Activated CD8-positive, alpha-beta T cell treated with anti-CD3 and anti-CD28 coated beads for 36 hours (primary cell): ENCODE measurements around the gene ANKRD42. TPM values are rescaled to one million over a fixed set of nuclear protein-coding genes. Genes with fewer than 3 reads are reported as not detected.

ENCODE experiments used
- ATAC-seq: fragments of 200-7000 bp; cut with Tn5 transposase; one replicate; pipeline ENCODE4 v1.10.0; 2021; ENCODE audit warnings: mild to moderate bottlenecking, moderate library complexity
- CTCF ChIA-PET: fragments of 350-600 bp; sonication (Branson Sonifier 250); formaldehyde crosslinking; loops from one replicate; lab custom pipeline; 2021; ENCODE audit warnings: antibody characterized with exemption; lab: Charles Lee
- POLR2A ChIA-PET: fragments of 350-600 bp; sonication (Branson Sonifier 250); formaldehyde crosslinking; loops from one replicate; lab custom pipeline; 2021; ENCODE audit warnings: antibody characterized with exemption; lab: Charles Lee
- DNase-seq: peaks from one replicate; pipeline ENCODE4 v3.0.0-alpha.2; 2020
- H3K27ac Mint-ChIP-seq: one replicate; pipeline ENCODE4 v1.8.0; 2021; ENCODE audit warnings: mild to moderate bottlenecking, mixed read lengths
- H3K27me3 Mint-ChIP-seq: one replicate; pipeline ENCODE4 v1.8.0; 2021; ENCODE audit warnings: mixed read lengths
- H3K36me3 Mint-ChIP-seq: one replicate; pipeline ENCODE4 v1.8.0; 2021; ENCODE audit warnings: low read depth, mixed read lengths
- H3K4me1 Mint-ChIP-seq: one replicate; pipeline ENCODE4 v1.8.0; 2021; ENCODE audit warnings: low read depth, mixed read lengths
- H3K4me3 Mint-ChIP-seq: one replicate; pipeline ENCODE4 v1.8.0; 2021; ENCODE audit warnings: mild to moderate bottlenecking, moderate library complexity, mixed read lengths
- H3K9me3 Mint-ChIP-seq: one replicate; pipeline ENCODE4 v1.8.0; 2021; ENCODE audit warnings: mixed read lengths
- CTCF ChIP-seq: fragments of 200-600 bp; IDR thresholded peaks from one replicate; pipeline ENCODE4 v1.8.0; 2022; ENCODE audit warnings: antibody characterized with exemption, mild to moderate bottlenecking
- intact Hi-C: fragments of 100-400 bp; cut with micrococcal nuclease; formaldehyde crosslinking; loops from one replicate; pipeline ENCODE4 v1.10.0; 2022
- total RNA-seq, 2 experiments: library from RNA; stranded (reverse); gene quantifications; one replicate each; pipeline ENCODE4 v1.2.3, GENCODE V29; 2021

ANKRD42 gene
- total RNA-seq, 2 experiments from 2014 or later = 3.8 to 4.7 TPM

DNA sequence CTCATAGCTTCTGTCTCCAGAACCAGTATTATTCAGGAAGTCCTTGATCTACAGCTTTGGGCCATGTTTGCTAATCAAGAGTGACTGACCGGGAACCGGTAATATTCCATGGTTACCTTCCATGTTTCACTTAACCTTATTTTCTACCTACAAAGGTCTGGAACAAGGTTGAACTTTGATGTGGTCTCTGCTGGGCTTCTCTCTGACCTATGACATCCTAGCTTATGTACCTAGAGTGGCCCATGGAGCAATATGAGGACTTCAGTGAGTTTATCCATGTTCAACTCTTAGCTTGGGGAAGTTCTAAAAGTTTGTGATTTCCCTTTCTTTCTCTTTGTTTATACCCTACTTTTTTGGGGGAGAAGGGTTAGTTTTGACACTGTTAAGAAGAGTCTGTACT is 59.4 kb downstream of the ANKRD42 start:
- H3K36me3 Mint-ChIP-seq = peaks cover 2% of the 10 kb centered on the region
- H3K27me3 Mint-ChIP-seq = no peaks in the 10 kb centered on the region
- no peak overlapping the region for H3K27ac Mint-ChIP-seq
- no peak for ATAC-seq
- CTCF ChIA-PET = interaction anchor here (1.2 kb wide), 1 partner anchor 385 kb away, joined by 4 read pairs; no protein-coding TSS in a partner anchor
- no peaks in the 10 kb centered on the region for H3K4me1 Mint-ChIP-seq
- TF ChIP-seq CTCF = no peak
- no peaks in the 10 kb centered on the region for H3K9me3 Mint-ChIP-seq
- POLR2A ChIA-PET = no interaction called here
- intact Hi-C loops = loop anchor here (10.0 kb wide), 1 partner anchor 528 kb away; no protein-coding TSS in a partner anchor
- DNase-seq = no peak
- no peak overlapping the region for H3K4me3 Mint-ChIP-seq

DNA sequence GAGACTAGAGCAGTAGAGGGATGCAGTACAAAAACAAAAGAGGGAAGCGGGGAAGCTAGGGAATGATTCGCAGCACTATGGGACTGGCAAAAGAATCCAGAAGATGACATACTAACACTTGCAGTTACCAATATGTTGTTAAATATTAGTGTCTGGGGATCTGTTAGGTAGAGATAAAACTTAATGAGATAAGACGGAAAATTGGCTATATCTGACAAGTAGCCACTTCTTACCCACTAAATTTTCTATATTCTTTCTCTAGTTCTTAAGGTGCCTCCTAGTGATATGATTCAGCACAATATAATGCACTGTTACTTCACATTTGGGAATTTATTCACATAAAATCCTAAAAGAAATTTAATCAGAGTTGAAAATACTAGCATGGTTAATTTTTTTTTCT is 61.9 kb downstream of the ANKRD42 start:
- intact Hi-C loops = loop anchor here (10.0 kb wide), 1 partner anchor 531 kb away; no protein-coding TSS in a partner anchor
- TF ChIP-seq CTCF = no peak
- no peak for DNase-seq
- no peaks in the 10 kb centered on the region for H3K4me1 Mint-ChIP-seq
- ChIA-PET CTCF (interaction anchor here (1.1 to 1.5 kb wide), 2 partner anchors 22 to 388 kb away, joined by 3 read pairs; no protein-coding TSS in a partner anchor), POLR2A (no interaction called here)
- peaks cover 4% of the 10 kb centered on the region for H3K36me3 Mint-ChIP-seq
- H3K9me3 Mint-ChIP-seq = no peaks in the 10 kb centered on the region
- H3K27me3 Mint-ChIP-seq = no peaks in the 10 kb centered on the region
- ATAC-seq = no peak
- no peak overlapping the region for H3K4me3 Mint-ChIP-seq
- no peak overlapping the region for H3K27ac Mint-ChIP-seq

DNA sequence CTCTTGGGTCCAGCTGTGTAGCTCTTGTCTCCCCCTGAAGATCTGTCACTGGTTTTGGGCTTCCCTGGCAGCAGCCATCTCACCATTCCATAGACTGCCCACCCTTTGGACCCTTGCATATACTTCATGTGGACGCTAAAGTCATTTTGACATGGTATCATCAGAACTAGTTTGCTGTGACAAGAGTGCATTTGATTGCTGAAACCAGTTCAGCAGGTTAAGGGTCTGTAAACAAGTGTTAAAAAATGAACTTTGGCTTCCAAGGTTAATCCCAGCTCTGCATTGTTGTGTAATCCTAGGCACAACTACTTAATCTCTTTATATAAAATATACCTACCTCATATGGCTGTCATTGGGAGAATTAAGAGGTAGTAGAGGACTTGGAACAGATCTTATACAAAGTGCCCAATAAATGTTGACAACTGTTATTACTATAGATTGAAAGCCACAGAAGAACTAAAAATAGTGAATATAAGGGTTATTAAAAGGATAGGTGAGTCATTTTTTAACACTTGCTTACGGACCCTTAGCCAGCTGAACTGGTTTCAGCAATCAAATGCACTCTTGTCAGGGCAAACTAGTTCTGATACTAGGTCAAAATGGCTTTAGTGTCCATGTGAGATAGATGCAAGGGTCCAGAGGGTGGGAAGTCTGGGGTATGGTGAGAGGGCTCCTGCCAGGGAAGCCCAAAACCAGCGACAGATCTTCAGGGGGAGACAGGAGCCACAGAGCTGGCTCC is 63.3 kb downstream of the ANKRD42 start:
- TF ChIP-seq CTCF = no peak
- Mint-ChIP-seq H3K27ac (no peak overlapping the region), H3K4me1 (no peaks in the 10 kb centered on the region), H3K9me3 (no peaks in the 10 kb centered on the region), H3K27me3 (no peaks in the 10 kb centered on the region), H3K4me3 (no peak overlapping the region), H3K36me3 (peaks cover 4% of the 10 kb centered on the region)
- POLR2A ChIA-PET = no interaction called here
- intact Hi-C loops = loop anchor here (10.0 kb wide), 1 partner anchor 532 kb away; no protein-coding TSS in a partner anchor
- ATAC-seq (no peak), DNase-seq (no peak)
- CTCF ChIA-PET = interaction anchor here (1.5 kb wide), 1 partner anchor 20 kb away, joined by 3 read pairs; no protein-coding TSS in a partner anchor

GRCh38 chr11:83257761-83258168 is 64.3 kb downstream of the ANKRD42 start:
- no peak for TF ChIP-seq CTCF
- no peak overlapping the region for H3K27ac Mint-ChIP-seq
- intact Hi-C loops = loop anchor here (10.0 kb wide), 1 partner anchor 533 kb away; no protein-coding TSS in a partner anchor
- no peaks in the 10 kb centered on the region for H3K27me3 Mint-ChIP-seq
- ATAC-seq = no peak
- H3K36me3 Mint-ChIP-seq = peaks cover 4% of the 10 kb centered on the region
- DNase-seq = no peak
- H3K4me3 Mint-ChIP-seq = no peak overlapping the region
- ChIA-PET POLR2A (no interaction called here), CTCF (interaction anchor here (1.2 to 1.3 kb wide), 2 partner anchors 9 to 391 kb away, joined by 3 to 4 read pairs; no protein-coding TSS in a partner anchor)
- no peaks in the 10 kb centered on the region for H3K4me1 Mint-ChIP-seq
- no peaks in the 10 kb centered on the region for H3K9me3 Mint-ChIP-seq

DNA sequence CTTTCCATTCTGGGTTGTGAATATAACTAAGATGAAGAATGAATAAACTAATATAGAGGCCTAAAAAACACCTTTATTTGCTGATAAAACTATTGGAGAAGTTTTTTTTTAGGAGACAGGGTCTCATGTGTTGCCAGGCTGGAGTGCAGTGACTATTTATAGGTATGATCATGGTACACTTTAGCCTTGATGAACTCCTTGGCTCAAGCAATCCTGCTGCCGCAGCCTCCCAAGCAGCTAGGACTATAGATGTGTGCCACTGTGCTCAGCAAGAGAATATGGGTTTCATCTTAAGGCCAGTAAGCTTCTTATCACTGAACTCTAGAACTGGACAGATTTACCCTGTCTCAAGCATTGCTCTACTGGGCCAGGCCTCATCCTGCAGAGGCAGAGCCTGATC is 66.0 kb downstream of the ANKRD42 start:
- ATAC-seq = no peak
- Mint-ChIP-seq H3K27ac (no peak overlapping the region), H3K27me3 (no peaks in the 10 kb centered on the region), H3K4me1 (no peaks in the 10 kb centered on the region), H3K9me3 (no peaks in the 10 kb centered on the region), H3K4me3 (no peak overlapping the region), H3K36me3 (peaks cover 11% of the 10 kb centered on the region)
- ChIA-PET POLR2A (no interaction called here), CTCF (interaction anchor here (0.8 kb wide), 1 partner anchor 392 kb away, joined by 3 read pairs; no protein-coding TSS in a partner anchor)
- no peak for TF ChIP-seq CTCF
- intact Hi-C loops = loop anchor here (10.0 kb wide), 1 partner anchor 535 kb away; no protein-coding TSS in a partner anchor
- no peak for DNase-seq
